Measurements from ENCODE around the gene CPN1.

CPN1 gene

GRCh38 chr10:100007231-100008141 is 74.2 kb downstream of the CPN1 start:
- TF ChIP-seq, protein P1, sequence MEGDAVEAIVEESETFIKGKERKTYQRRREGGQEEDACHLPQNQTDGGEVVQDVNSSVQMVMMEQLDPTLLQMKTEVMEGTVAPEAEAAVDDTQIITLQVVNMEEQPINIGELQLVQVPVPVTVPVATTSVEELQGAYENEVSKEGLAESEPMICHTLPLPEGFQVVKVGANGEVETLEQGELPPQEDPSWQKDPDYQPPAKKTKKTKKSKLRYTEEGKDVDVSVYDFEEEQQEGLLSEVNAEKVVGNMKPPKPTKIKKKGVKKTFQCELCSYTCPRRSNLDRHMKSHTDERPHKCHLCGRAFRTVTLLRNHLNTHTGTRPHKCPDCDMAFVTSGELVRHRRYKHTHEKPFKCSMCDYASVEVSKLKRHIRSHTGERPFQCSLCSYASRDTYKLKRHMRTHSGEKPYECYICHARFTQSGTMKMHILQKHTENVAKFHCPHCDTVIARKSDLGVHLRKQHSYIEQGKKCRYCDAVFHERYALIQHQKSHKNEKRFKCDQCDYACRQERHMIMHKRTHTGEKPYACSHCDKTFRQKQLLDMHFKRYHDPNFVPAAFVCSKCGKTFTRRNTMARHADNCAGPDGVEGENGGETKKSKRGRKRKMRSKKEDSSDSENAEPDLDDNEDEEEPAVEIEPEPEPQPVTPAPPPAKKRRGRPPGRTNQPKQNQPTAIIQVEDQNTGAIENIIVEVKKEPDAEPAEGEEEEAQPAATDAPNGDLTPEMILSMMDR (IDR thresholded peaks at IDR 0.05; ENCODE audit: insufficient read depth, low read depth, low read length, missing control alignments) = no peak
- DNase-seq (ENCODE audit: low read depth) = no peak
- peak overlapping the region; percentile 100 for H3K4me3 ChIP-seq (ENCODE audit: low read depth, low read length)

DNA sequence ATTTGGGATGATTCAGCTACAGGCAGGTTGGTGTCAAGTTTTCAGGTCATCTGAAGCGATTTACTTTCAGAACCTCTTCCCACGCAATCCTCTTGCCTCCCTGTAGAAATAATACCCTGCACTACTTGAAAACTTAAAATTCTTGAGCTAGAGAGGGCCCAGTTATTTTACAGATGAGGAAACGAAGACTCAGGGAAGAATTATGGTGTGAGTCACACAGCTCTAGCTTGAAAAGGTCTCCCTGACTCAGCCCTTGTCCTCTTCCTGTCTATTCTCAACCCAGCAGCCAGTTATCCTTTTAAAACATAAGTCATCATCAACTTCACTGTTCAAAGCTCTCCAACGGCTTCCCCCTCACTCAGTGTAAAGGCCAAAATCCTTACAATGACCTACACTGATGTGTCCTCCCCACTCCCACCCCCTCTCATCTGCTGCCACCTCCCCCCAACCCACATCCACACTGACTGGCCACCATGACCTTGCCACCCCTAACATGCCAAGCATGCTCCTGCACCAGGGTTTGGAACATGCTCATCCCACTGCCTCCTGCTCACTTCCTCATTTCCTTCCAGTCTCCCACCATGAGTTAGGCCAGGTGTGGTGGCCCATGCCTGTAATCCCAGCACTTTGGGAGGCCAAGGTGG is 75.3 kb downstream of the CPN1 start:
- TF ChIP-seq, protein P1 (IDR thresholded peaks at IDR 0.05; ENCODE audit: insufficient read depth, low read depth, low read length, missing control alignments) = no peak
- peak; percentile 71 for DNase-seq (ENCODE audit: low read depth)
- peak overlapping the region; percentile 100 for H3K4me3 ChIP-seq (ENCODE audit: low read depth, low read length)

GRCh38 chr10:100004805-100005510 is 76.7 kb downstream of the CPN1 start:
- DNase-seq (ENCODE audit: low read depth) = no peak
- TF ChIP-seq, protein P1 (IDR thresholded peaks at IDR 0.05; ENCODE audit: insufficient read depth, low read depth, low read length, missing control alignments) = no peak
- no peak overlapping the region for H3K4me3 ChIP-seq (ENCODE audit: low read depth, low read length)

GRCh38 chr10:100000109-100000644 is 81.5 kb downstream of the CPN1 start:
- TF ChIP-seq, protein P1 (IDR thresholded peaks at IDR 0.05; ENCODE audit: insufficient read depth, low read depth, low read length, missing control alignments) = no peak
- no peak for DNase-seq (ENCODE audit: low read depth)
- H3K4me3 ChIP-seq (ENCODE audit: low read depth, low read length) = no peak overlapping the region

GRCh38 chr10:99999319-100000108 is 82.2 kb downstream of the CPN1 start:
- H3K4me3 ChIP-seq (ENCODE audit: low read depth, low read length) = no peak overlapping the region
- TF ChIP-seq, protein P1 (IDR thresholded peaks at IDR 0.05; ENCODE audit: insufficient read depth, low read depth, low read length, missing control alignments) = no peak
- no peak for DNase-seq (ENCODE audit: low read depth)

- DNase-seq (ENCODE audit: low read depth) = no peak
- TF ChIP-seq, protein P1 (IDR thresholded peaks at IDR 0.05; ENCODE audit: insufficient read depth, low read depth, low read length, missing control alignments) = no peak
- no peak overlapping the region for H3K4me3 ChIP-seq (ENCODE audit: low read depth, low read length)
Measured at GRCh38 chr10:99998889-99999288, 82.8 kb downstream of the CPN1 start.

All from GM12865 (cell line).